ENCODE results near the gene PIGT. TPM values are rescaled to one million over a fixed set of nuclear protein-coding genes. Genes with fewer than 3 reads are reported as not detected.

The PIGT gene
- total and polyA plus RNA-seq, 2 of the 13 experiments (the other 11 are each of a cell fraction or from before 2014, with no cell fraction given) = 65.9 to 74.1 TPM

GRCh38 chr20:45444050-45444449 is 28.1 kb downstream of the PIGT start:
- intact Hi-C loops (cut with micrococcal nuclease; ENCODE audit: unreplicated experiment) = no loop called here
- FAIRE-seq = no peak
- TF ChIP-seq GZF1 (CRISPR knock-in tag; IDR thresholded peaks at IDR 0.05) (no peak), NR2F2 (IDR thresholded peaks at IDR 0.05; ENCODE audit: borderline replicate concordance, low read depth) (no peak), EP300 (IDR thresholded peaks at IDR 0.05; ENCODE audit: low read depth in 2 of 2, low read length in 2 of 2) (no peak), EP300 (CRISPR knock-in tag; IDR thresholded peaks at IDR 0.05; ENCODE audit: borderline replicate concordance) (no peak), AKNA (CRISPR knock-in tag; IDR thresholded peaks at IDR 0.05; ENCODE audit: borderline replicate concordance) (no peak), RFX5 (IDR thresholded peaks at IDR 0.05; ENCODE audit: low read depth, low read length) (no peak), ZNF274 (CRISPR knock-in tag; IDR thresholded peaks at IDR 0.05) (no peak), JARID2 (CRISPR knock-in tag; IDR thresholded peaks at IDR 0.05; ENCODE audit: insufficient replicate concordance) (no peak)
- no peaks in the 10 kb centered on the region; the same call in 1 of the 2 replicates for H3K4me1 ChIP-seq (ENCODE audit: insufficient read depth, low read length)
- ATAC-seq = no peak
- no peak for DNase-seq (ENCODE audit: low spot score)
- H3K4me2 ChIP-seq (ENCODE audit: low read depth, low read length) = no peak overlapping the region
- no peak overlapping the region for H2AFZ ChIP-seq (ENCODE audit: low read length)
- H3K36me3 ChIP-seq (replicated peaks in 1 of 2; ENCODE audit: control insufficient read depth in 1 of 2, insufficient read depth in 2 of 2, low read length in 2 of 2) = no peaks in the 10 kb centered on the region
- H3K27me3 ChIP-seq (ENCODE audit: control insufficient read depth in 1 of 2, insufficient read depth in 2 of 2, low read length in 2 of 2) = 0 out of 5 replicates have a peak, but pooled peaks cover 0 to 1% of the 10 kb centered on the region in 2 experiments
- CTCF ChIA-PET (ENCODE audit: low intra/inter-chr PET ratio, low total read pairs) = no interaction called here
- no peaks in the 10 kb centered on the region for H4K20me1 ChIP-seq (ENCODE audit: insufficient read depth, low read length)
- POLR2A ChIA-PET = interaction anchor here (1.0 to 1.2 kb wide), 2 partner anchors 107 to 121 kb away, joined by 3 read pairs; no protein-coding TSS in a partner anchor
- no peaks in the 10 kb centered on the region for H3K79me2 ChIP-seq (ENCODE audit: insufficient read depth, low read length)
- H3K27ac ChIP-seq (ENCODE audit: extremely low read length, insufficient read depth, low read length) = no peak overlapping the region
- no peak overlapping the region for H3K4me3 ChIP-seq (replicated peaks in 1 of 3; ENCODE audit: insufficient read depth in 1 of 3, low read depth in 2 of 3, low read length in 3 of 3)
- no peak overlapping the region for H3K9ac ChIP-seq (ENCODE audit: insufficient read depth, low read depth, low read length)
- BruUV-seq (replicated peaks) = no TSS peak
- no peaks in the 10 kb centered on the region for H3K9me3 ChIP-seq (ENCODE audit: low read length)
- in situ Hi-C loops (cut with HindIII; ENCODE audit: extremely low pct_ligation_motif_present, low pct_unique_long_range_greater_than_20kb) = no loop called here

Measured in HepG2 (cell line).